Gastroesophageal sphincter (tissue), 4 donors: Measurements from ENCODE around the gene PMM1. TPM values are rescaled to one million over a fixed set of nuclear protein-coding genes. Genes with fewer than 3 reads are reported as not detected.

Experiments used
- ATAC-seq: fragments of 150-250 bp; one replicate; pipeline ENCODE4 v1.9.1; 2016; ENCODE audit warnings: mild to moderate bottlenecking, moderate library complexity
- H3K27ac ChIP-seq, 4 donors: fragments of 200-600 bp; sonication (generic) in 3 of 4; 1 replicate in 3 of 4; 2 replicates in 1 of 4; pipeline ENCODE4 v1.5.1; 2016 to 2019
- H3K27me3 ChIP-seq: fragments of 200-600 bp; sonication (generic); one replicate; pipeline ENCODE4 v1.5.1; 2019
- H3K36me3 ChIP-seq, 2 donors: fragments of 200-600 bp; sonication (generic); one replicate each; pipeline ENCODE4 v1.5.1; 2019; ENCODE audit warnings: control low read depth in 1 of 2
- H3K4me1 ChIP-seq, 3 donors: fragments of 200-600 bp; sonication (generic); 1 replicate in 2 of 3; 2 replicates in 1 of 3; pipeline ENCODE4 v1.5.1; 2016 to 2019; ENCODE audit warnings: control low read depth in 2 of 3
- H3K4me3 ChIP-seq, 2 donors: fragments of 200-600 bp; sonication (generic); one replicate each; pipeline ENCODE4 v1.5.1; 2019; ENCODE audit warnings: mild to moderate bottlenecking in 1 of 2, moderate library complexity in 1 of 2
- H3K9me3 ChIP-seq, 3 donors: fragments of 200-600 bp; sonication (generic); one replicate each; pipeline ENCODE4 v1.5.1; 2017 to 2019; ENCODE audit warnings: control low read depth in 2 of 3
- EP300 ChIP-seq: sonication (generic); formaldehyde crosslinking; IDR thresholded peaks from one replicate; pipeline ENCODE4 v1.6.1; 2017; ENCODE audit warnings: antibody characterized with exemption, mild to moderate bottlenecking
- POLR2A ChIP-seq, 2 donors: fragments of 450-650 bp; IDR thresholded peaks; one replicate each; pipeline ENCODE4 v1.6.1; 2017; ENCODE audit warnings: antibody characterized with exemption in 2 of 2, mild to moderate bottlenecking in 2 of 2, moderate library complexity in 1 of 2
- POLR2AphosphoS5 ChIP-seq: sonication (generic); formaldehyde crosslinking; IDR thresholded peaks from one replicate; pipeline ENCODE4 v1.6.1; 2017; ENCODE audit warnings: antibody characterized with exemption
- WGBS, 2 donors: methylation state at CpG; one replicate each; pipeline ENCODE4 v1.1.5; 2018; ENCODE audit warnings: low coverage in 1 of 2; 5-methylcytosine and 5-hydroxymethylcytosine counted together
- total RNA-seq, 4 donors: library from RNA; depleted of rRNA; stranded (reverse); fragments of >200 nt; gene quantifications; one replicate each; pipeline ENCODE4 v1.1.0, GENCODE V29; 2016
- TF ChIP-seq, protein P1 (sequence below), 4 experiments: fragments of 200-600 bp in 2 of 4; fragments of 450-650 bp in 2 of 4; sonication (generic) in 1 of 4; IDR thresholded peaks; one replicate each; pipeline ENCODE4 v1.5.1; 2017 to 2019; ENCODE audit warnings: antibody characterized with exemption in 4 of 4, mild to moderate bottlenecking in 2 of 4, moderate library complexity in 2 of 4

Gene PMM1
- total RNA-seq, 4 donors from 2014 or later = 32.7 to 42.5 (median 37.1) TPM

DNA sequence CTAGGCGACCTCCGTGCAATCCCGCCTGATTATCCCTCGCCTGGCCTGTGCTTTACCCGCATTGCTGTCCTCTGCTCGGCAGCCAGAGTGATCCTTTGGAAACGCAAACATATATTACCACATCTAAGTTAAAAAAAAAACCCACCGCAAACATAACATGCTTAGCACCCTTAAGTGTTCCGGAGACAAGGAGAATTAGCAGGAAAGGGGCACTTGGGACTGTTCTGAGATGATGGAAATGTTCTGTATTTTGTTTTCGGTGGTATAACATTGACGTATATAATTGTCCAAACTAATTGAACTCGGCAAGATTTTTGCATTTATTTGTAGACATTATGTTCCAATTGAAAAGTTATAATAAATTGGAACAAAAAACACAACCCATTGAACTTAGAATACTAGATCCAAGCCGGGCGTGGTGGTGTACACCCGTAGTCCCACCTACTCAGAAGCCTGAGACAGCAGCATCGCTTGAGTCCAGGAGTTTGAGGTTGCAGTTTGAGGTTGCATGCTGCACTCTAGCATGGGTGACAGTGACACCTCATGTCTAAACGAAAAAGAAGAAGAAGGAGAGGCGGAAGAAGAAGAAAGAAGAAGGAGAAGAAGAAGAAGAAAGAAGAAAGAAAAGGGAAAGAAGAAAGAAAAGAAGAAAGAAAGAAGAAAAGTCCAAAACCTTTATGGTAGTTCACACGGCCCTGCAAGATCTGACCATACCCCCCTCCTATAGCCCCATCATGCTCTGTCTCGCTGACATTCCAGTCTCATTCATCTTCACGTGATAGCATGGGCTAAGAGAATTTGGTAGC is 44.8 kb downstream of the PMM1 start:
- no peak for ATAC-seq
- H3K4me1 ChIP-seq = peaks cover 0 to 51% (median 19%) of the 10 kb centered on the region in 3 donors
- peak overlapping the region in 3 of 4 donors; percentile 69 to 97 (median 93) for H3K27ac ChIP-seq
- no peaks in the 10 kb centered on the region for H3K9me3 ChIP-seq
- 18 to 34% methylated on average over 10 to 13 of the region's 21 CpGs for WGBS, 2 donors
- no peaks in the 10 kb centered on the region for H3K27me3 ChIP-seq
- peaks cover 0 to 12% of the 10 kb centered on the region in 2 donors for H3K36me3 ChIP-seq
- peak overlapping the region in 1 of 2 donors; percentile 92 for H3K4me3 ChIP-seq
- TF ChIP-seq POLR2A (IDR thresholded peaks at IDR 0.05) (no peak), POLR2AphosphoS5 (no peak), EP300 (no peak)
- TF ChIP-seq, protein P1, sequence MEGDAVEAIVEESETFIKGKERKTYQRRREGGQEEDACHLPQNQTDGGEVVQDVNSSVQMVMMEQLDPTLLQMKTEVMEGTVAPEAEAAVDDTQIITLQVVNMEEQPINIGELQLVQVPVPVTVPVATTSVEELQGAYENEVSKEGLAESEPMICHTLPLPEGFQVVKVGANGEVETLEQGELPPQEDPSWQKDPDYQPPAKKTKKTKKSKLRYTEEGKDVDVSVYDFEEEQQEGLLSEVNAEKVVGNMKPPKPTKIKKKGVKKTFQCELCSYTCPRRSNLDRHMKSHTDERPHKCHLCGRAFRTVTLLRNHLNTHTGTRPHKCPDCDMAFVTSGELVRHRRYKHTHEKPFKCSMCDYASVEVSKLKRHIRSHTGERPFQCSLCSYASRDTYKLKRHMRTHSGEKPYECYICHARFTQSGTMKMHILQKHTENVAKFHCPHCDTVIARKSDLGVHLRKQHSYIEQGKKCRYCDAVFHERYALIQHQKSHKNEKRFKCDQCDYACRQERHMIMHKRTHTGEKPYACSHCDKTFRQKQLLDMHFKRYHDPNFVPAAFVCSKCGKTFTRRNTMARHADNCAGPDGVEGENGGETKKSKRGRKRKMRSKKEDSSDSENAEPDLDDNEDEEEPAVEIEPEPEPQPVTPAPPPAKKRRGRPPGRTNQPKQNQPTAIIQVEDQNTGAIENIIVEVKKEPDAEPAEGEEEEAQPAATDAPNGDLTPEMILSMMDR (IDR thresholded peaks at IDR 0.05) = no peak

DNA sequence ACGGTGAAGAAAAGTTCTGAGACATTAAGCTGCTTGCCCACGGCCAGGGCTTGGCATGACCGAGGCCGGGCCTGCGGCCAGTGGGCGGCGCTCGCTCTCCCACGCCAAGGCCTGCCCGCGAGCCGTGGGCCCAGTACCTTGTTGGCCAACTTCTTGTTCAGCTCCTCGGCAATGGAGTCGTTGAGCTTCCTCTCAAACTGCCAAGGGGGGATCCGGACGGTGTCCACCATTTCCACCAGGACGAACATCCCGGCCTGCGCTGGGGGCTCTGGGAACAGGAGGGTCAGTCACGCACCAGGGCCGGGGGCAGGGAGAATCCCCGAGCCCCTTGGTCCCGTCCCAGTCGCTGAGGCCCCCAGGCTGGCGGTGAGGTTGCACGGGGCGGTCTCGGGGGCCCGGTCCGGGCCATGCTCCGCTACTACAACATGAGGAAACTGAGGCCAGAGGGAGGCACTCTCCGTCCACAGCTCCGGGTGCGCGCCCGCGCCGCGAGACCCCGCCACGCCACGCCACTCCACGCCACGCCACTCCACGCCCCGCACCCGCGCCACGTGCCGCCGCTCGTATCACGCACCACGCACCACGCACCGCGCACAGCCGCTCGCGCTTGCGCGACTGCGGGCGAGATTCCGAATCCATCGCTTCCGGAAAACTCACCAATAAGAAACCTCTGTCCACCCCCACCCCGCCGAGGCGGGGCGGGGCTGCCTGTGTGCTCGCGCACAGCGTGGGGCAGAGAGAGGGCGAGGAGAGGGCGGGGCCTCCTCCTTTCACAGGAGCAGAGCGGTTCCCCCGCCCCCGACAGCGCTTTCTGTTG is 45.6 kb downstream of the PMM1 start, which contains the start of gene POLR3H:
Gene POLR3H (minus strand): TSS at position 617 of the 817 bp plus-strand sequence. CDS start 369 bp downstream, at position 248.
- peak within 1 kb of the TSS; percentile 68 to 92 for H3K4me3 ChIP-seq
- WGBS, 2 donors = 0% methylated on average over 1 to 12 of the region's 80 CpGs
- peak; percentile 98 for ATAC-seq
- H3K9me3 ChIP-seq = no peaks in the 10 kb centered on the region
- peak within 1 kb of the TSS; percentile 76 to 97 (median 95) for H3K27ac ChIP-seq
- TF ChIP-seq POLR2A (IDR thresholded peaks at IDR 0.05) (peak; percentile 51 to 54), EP300 (no peak), POLR2AphosphoS5 (peak; percentile 53)
- TF ChIP-seq, protein P1 (IDR thresholded peaks at IDR 0.05) = peak in 3 of 4 experiments; percentile 50 to 80 (median 54)
- peaks cover 0 to 21% of the 10 kb centered on the region in 2 donors for H3K36me3 ChIP-seq
- H3K27me3 ChIP-seq = no peaks in the 10 kb centered on the region
- peaks cover 0 to 59% (median 19%) of the 10 kb centered on the region in 3 donors for H3K4me1 ChIP-seq

DNA sequence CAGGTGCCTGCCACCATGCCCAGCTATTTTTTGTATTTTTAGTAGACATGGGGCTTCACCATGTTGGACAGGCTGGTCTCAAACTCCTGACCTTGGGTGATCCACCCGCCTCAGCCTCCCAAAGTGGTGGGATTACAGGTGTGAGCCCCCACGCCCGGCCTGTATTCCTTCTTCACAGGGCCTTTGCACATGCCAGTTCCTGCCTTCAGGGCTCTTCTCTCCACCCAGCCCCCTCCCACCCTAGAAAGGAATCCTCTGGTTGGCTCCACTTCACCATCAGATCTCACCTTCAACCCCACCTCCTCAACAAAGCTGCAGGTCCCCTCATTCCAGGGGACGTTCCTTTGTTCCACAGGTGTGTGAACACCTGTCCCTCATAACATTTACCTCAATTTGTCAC is 47.4 kb downstream of the PMM1 start:
- Histone ChIP-seq H3K36me3 (peaks cover 0 to 33% of the 10 kb centered on the region in 2 donors), H3K9me3 (no peaks in the 10 kb centered on the region), H3K27me3 (no peaks in the 10 kb centered on the region), H3K4me1 (peaks cover 0 to 70% (median 19%) of the 10 kb centered on the region in 3 donors), H3K4me3 (no peak overlapping the region), H3K27ac (peak overlapping the region in 2 of 4 donors; percentile 93 to 97)
- TF ChIP-seq EP300 (no peak), POLR2A (IDR thresholded peaks at IDR 0.05) (no peak), POLR2AphosphoS5 (no peak)
- TF ChIP-seq, protein P1 (IDR thresholded peaks at IDR 0.05) = no peak
- ATAC-seq = no peak
- WGBS, 2 donors = 84 to 88% methylated on average over 1 to 4 of the region's 4 CpGs

DNA sequence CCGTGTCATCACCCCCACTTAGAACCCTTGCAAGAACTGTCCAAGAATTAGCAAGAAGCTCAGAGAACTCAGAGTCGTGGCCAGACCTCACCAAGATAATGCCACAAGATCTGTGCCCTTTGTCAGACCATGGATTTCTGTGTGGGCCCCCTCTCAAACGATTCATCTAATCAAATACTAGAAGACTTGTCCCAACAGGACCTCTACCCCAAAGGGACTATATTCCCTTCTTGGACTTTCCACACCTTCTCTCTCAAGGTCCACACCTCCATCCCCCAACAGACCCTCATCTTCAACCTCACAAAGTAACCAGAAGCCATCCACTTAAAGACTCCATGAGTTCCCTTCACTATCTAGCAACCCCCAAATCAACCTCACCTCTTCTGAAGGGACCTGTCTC is 48.2 kb downstream of the PMM1 start:
- Histone ChIP-seq H3K4me1 (peaks cover 0 to 70% (median 19%) of the 10 kb centered on the region in 3 donors), H3K27me3 (no peaks in the 10 kb centered on the region), H3K27ac (peak overlapping the region in 2 of 4 donors; percentile 21 to 24), H3K9me3 (no peaks in the 10 kb centered on the region), H3K4me3 (no peak overlapping the region), H3K36me3 (peaks cover 0 to 37% of the 10 kb centered on the region in 2 donors)
- 62 to 80% methylated on average over 2 to 3 of the region's 3 CpGs for WGBS, 2 donors
- no peak for TF ChIP-seq POLR2A (IDR thresholded peaks at IDR 0.05)
- TF ChIP-seq POLR2AphosphoS5 = no peak
- ATAC-seq = no peak

DNA sequence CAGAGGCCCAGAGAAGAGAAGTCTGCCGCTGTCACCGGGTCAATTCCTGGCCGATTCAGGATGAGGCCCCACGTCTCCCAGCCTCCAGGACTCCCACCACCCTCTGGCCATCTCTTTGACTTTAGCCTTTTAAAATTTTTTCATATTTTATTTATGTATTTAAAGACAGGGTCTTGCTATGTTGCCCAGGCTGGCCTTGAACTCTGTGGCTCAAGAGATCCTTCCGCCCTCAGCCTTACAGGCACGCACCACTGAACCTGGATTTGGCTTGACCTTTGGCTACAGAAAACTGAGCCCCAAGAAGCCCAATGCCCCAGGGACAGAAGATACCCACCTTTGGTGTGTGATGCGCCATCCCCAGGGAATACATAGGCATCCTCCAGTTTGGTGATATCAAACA is 49.3 kb downstream of the PMM1 start:
- no peak for ATAC-seq
- Histone ChIP-seq H3K27me3 (no peaks in the 10 kb centered on the region), H3K4me3 (no peak overlapping the region), H3K9me3 (no peaks in the 10 kb centered on the region), H3K36me3 (peaks cover 0 to 37% of the 10 kb centered on the region in 2 donors), H3K27ac (peak overlapping the region in 3 of 4 donors; percentile 44 to 74 (median 69)), H3K4me1 (peaks cover 0 to 67% (median 19%) of the 10 kb centered on the region in 3 donors)
- TF ChIP-seq, protein P1 (IDR thresholded peaks at IDR 0.05) = no peak
- no peak for TF ChIP-seq POLR2AphosphoS5
- no peak for TF ChIP-seq POLR2A (IDR thresholded peaks at IDR 0.05)
- TF ChIP-seq EP300 = no peak
- 68 to 81% methylated on average over 3 to 7 of the region's 7 CpGs for WGBS, 2 donors
